Lung (tissue), 12 donors: ENCODE results near the gene SMYD1. TPM values are rescaled to one million over a fixed set of nuclear protein-coding genes. Genes with fewer than 3 reads are reported as not detected.

Experiments used
- ATAC-seq: fragments of 200-7000 bp; cut with Tn5 transposase; one replicate; pipeline ENCODE4 v1.9.1; 2020; ENCODE audit warnings: moderate number of reproducible peaks; ENCODE audit not compliant: insufficient read depth, low FRiP score
- DNase-seq, 3 donors: peaks; one replicate each; pipeline ENCODE4 v3.0.0-alpha.2; 2013 to 2017
- H3K27ac ChIP-seq, 2 donors: one replicate each; pipeline ENCODE4 v1.5.1; 2013; ENCODE audit warnings: mild to moderate bottlenecking in 2 of 2, moderate library complexity in 2 of 2, control low read depth in 1 of 2, inconsistent platforms in 1 of 2, low read depth in 1 of 2, low read length in 1 of 2
- H3K27me3 ChIP-seq, 3 donors: one replicate each; pipeline ENCODE4 v1.5.1; 2013; ENCODE audit warnings: low read length in 2 of 3; ENCODE audit not compliant: control insufficient read depth in 3 of 3, insufficient read depth in 3 of 3
- H3K36me3 ChIP-seq, 4 donors: one replicate each; pipeline ENCODE4 v1.5.1; 2013; ENCODE audit warnings: low read length in 4 of 4, mild to moderate bottlenecking in 1 of 4, moderate library complexity in 1 of 4; ENCODE audit not compliant: control insufficient read depth in 4 of 4, insufficient read depth in 4 of 4
- H3K4me1 ChIP-seq, 5 donors: one replicate each; pipeline ENCODE4 v1.5.1; 2013; ENCODE audit warnings: low read length in 5 of 5, mild to moderate bottlenecking in 2 of 5, moderate library complexity in 1 of 5; ENCODE audit not compliant: control insufficient read depth in 5 of 5, insufficient read depth in 5 of 5
- H3K4me3 ChIP-seq: one replicate; pipeline ENCODE4 v1.5.1; 2013; ENCODE audit warnings: mild to moderate bottlenecking, control low read depth, moderate library complexity
- H3K9ac ChIP-seq, 2 donors: one replicate each; pipeline ENCODE4 v1.5.1; 2013; ENCODE audit warnings: low read length in 2 of 2, control low read depth in 1 of 2; ENCODE audit not compliant: insufficient read depth in 1 of 2
- H3K9me3 ChIP-seq, 4 donors: one replicate each; pipeline ENCODE4 v1.5.1; 2013; ENCODE audit warnings: low read length in 3 of 4, mild to moderate bottlenecking in 1 of 4, moderate library complexity in 1 of 4; ENCODE audit not compliant: control insufficient read depth in 4 of 4, insufficient read depth in 3 of 4
- WGBS, 2 donors: extraction: QIAGEN DNeasy Blood & Tissue Kit; methylation state at CpG; one replicate each; pipeline ENCODE4 v1.1.7; 2013; 5-methylcytosine and 5-hydroxymethylcytosine counted together
- polyA plus RNA-seq, 2 donors: library from polyadenylated mRNA; stranded (reverse); fragments of 200-250 nt; gene quantifications; one replicate each; pipeline ENCODE4 v1.2.1, GENCODE V29; 2013
- total RNA-seq, 2 donors: library from RNA; depleted of rRNA in 1 of 2; stranded (reverse); fragments of >200 nt in 1 of 2; gene quantifications; one replicate each; pipeline ENCODE4 v1.2.1, GENCODE V29; 2014 to 2021
- TF ChIP-seq, protein P1 (sequence below): IDR thresholded peaks from 2 replicates; pipeline ENCODE4 v1.5.1; 2012; ENCODE audit warnings: mild to moderate bottlenecking; ENCODE audit errors: control extremely low read depth, extremely low read depth
- donor health status: control.
- donor health status: control.
- donor health status: Bipolar disorder and iron deficiency.
- donor health status: healthy.
- donor health status: DM: yes; HTN: yes; CAD: no.

The SMYD1 gene
- total and polyA plus RNA-seq, 4 donors: 0.20 TPM; not detected in 3

DNA sequence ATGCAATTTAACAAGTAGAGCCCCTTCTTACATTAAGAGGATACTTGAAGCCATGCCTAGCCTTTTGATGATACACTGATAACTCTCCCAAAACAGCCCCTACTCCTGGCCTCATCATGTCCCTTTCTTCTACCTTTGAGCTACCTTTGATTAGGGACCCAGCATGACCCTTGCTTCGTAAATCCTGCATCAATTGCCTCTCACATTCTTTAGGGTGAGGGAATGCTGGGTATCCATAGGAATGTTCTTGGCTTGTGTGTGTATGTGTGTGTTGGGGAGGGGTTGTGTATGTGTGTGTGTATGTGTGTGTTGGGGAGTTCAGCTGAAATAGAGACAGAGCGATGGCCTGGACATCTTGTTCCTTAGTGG is 6.7 kb upstream of the SMYD1 start:
- 72 to 88% methylated on average over 2 of the region's 2 CpGs for WGBS, 2 donors
- H3K9ac ChIP-seq: no peak overlapping the region
- H3K4me3 ChIP-seq: no peak overlapping the region
- no peaks in the 10 kb centered on the region for H3K27me3 ChIP-seq
- no peak overlapping the region for H3K27ac ChIP-seq
- H3K36me3 ChIP-seq: no peaks in the 10 kb centered on the region
- ATAC-seq (no peak), DNase-seq (no peak)
- H3K4me1 ChIP-seq: peaks cover 0 to 6% (median 0%) of the 10 kb centered on the region in 5 donors
- H3K9me3 ChIP-seq: no peaks in the 10 kb centered on the region
- TF ChIP-seq, protein P1, sequence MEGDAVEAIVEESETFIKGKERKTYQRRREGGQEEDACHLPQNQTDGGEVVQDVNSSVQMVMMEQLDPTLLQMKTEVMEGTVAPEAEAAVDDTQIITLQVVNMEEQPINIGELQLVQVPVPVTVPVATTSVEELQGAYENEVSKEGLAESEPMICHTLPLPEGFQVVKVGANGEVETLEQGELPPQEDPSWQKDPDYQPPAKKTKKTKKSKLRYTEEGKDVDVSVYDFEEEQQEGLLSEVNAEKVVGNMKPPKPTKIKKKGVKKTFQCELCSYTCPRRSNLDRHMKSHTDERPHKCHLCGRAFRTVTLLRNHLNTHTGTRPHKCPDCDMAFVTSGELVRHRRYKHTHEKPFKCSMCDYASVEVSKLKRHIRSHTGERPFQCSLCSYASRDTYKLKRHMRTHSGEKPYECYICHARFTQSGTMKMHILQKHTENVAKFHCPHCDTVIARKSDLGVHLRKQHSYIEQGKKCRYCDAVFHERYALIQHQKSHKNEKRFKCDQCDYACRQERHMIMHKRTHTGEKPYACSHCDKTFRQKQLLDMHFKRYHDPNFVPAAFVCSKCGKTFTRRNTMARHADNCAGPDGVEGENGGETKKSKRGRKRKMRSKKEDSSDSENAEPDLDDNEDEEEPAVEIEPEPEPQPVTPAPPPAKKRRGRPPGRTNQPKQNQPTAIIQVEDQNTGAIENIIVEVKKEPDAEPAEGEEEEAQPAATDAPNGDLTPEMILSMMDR: no peak

DNA sequence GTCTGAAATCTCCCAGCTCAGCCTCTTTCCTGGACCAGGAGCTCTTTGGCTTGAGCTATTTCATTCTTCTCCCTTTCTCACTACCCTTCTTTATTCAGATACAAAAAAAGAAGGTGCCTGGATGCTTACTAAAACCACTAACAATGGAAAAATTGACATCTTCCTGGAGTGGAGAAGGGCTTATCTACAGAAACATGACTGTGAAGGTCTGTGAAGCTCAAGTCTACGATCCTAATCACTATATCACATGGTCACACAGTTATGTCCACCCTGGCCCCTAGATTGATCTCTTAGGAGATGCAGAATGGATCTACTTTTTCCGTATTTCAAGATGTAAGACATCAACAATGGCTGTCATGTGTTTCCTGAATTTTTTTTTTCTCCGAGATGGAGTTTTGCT is 6.3 kb upstream of the SMYD1 start:
- DNase-seq (no peak), ATAC-seq (no peak)
- Histone ChIP-seq H3K9ac (no peak overlapping the region), H3K36me3 (no peaks in the 10 kb centered on the region), H3K27me3 (no peaks in the 10 kb centered on the region), H3K4me1 (peaks cover 0 to 2% (median 0%) of the 10 kb centered on the region in 5 donors), H3K27ac (no peak overlapping the region), H3K9me3 (no peaks in the 10 kb centered on the region), H3K4me3 (no peak overlapping the region)
- TF ChIP-seq, protein P1: no peak
- 88 to 92% methylated on average over 3 of the region's 3 CpGs for WGBS, 2 donors

DNA sequence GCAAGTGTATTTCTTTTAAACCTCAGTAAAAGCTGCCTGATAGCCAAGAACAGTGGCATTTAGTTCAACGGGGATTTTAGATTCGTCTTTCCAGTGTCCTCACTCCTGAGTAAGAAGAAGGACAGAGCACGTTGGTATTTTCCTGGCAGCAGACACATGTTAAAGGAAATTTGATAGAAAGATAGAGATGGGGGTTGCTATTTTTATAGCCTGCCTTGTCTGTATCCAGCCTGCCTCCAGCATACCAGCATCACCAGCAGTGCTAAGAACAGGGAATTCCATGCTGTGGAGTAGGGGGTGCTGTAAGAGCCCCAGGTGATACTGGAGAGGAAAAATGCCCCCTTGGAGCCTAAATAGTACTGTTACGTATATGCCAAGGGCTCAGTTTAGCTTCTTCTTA is 1.1 kb upstream of the SMYD1 start:
- DNase-seq: no peak
- peaks cover 0 to 2% (median 0%) of the 10 kb centered on the region in 3 donors for H3K27me3 ChIP-seq
- no peak overlapping the region for H3K4me3 ChIP-seq
- H3K36me3 ChIP-seq: no peaks in the 10 kb centered on the region
- H3K4me1 ChIP-seq: no peaks in the 10 kb centered on the region
- peak overlapping the region in 1 of 2 donors; percentile 92 for H3K27ac ChIP-seq
- H3K9me3 ChIP-seq: no peaks in the 10 kb centered on the region
- no peak overlapping the region for H3K9ac ChIP-seq
- no peak for ATAC-seq
- TF ChIP-seq, protein P1: no peak
- 66 to 80% methylated on average over 4 of the region's 4 CpGs for WGBS, 2 donors

DNA sequence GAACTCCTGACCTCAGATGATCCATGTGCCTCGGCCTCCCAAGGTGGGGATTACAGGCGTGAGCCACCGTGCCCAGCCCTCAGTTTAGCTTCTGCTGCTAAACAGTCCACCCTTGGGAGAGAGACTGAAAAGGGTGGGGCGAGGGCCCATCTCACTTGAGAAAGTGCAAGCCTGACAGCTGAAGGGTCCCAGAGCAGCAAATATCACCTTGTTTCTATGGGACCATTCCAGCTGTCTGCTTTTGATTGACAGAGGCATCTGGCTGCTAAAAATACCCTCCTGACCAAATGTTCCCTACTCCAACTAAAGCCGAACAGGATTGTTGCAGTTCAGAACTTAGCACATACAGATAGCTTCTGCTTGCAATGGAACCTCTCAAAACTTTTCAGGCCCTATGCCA is 436 bp upstream of the SMYD1 start:
- Histone ChIP-seq H3K9me3 (no peaks in the 10 kb centered on the region), H3K4me1 (no peaks in the 10 kb centered on the region), H3K4me3 (no peak overlapping the region), H3K36me3 (no peaks in the 10 kb centered on the region), H3K27me3 (peaks cover 0 to 2% (median 0%) of the 10 kb centered on the region in 3 donors), H3K9ac (no peak overlapping the region), H3K27ac (peak overlapping the region in 1 of 2 donors; percentile 92)
- 94 to 97% methylated on average over 5 of the region's 5 CpGs for WGBS, 2 donors
- ATAC-seq (no peak), DNase-seq (no peak)
- TF ChIP-seq, protein P1: no peak
